GM18508 (cell line): ENCODE measurements around the gene ING1.
A peak's percentile ranks its signal among the peaks of the same experiment; 100 is the strongest.
"Not testable (repeated sequence)": the region's sequence is repeated elsewhere in the genome, so short reads cannot be mapped to it uniquely, and the experiment has no call there.

ENCODE experiments used
- ATAC-seq: cut with Tn5 transposase; IDR thresholded peaks from one replicate; pipeline ENCODE4 v1.9.1; 2021; ENCODE audit warnings: moderate number of reproducible peaks; ENCODE audit not compliant: insufficient read depth, unreplicated experiment

ING1 gene

GRCh38 chr13:110689711-110690110 is 23.8 kb upstream of the ING1 start:
- ATAC-seq, result no peak

- no peak for ATAC-seq
Observed at GRCh38 chr13:110690516-110690915, 23.0 kb upstream of the ING1 start.

GRCh38 chr13:110695774-110696173 is 17.7 kb upstream of the ING1 start:
- ATAC-seq, result not testable (repeated sequence)

GRCh38 chr13:110696776-110697175 is 16.7 kb upstream of the ING1 start:
- ATAC-seq, result no peak

GRCh38 chr13:110697842-110698241 is 15.7 kb upstream of the ING1 start:
- ATAC-seq, result no peak

GRCh38 chr13:110698689-110699088 is 14.8 kb upstream of the ING1 start:
- ATAC-seq, result no peak

GRCh38 chr13:110699148-110700145 is 14.1 kb upstream of the ING1 start:
- no peak for ATAC-seq

- ATAC-seq, result no peak
Observed at GRCh38 chr13:110700186-110700585, 13.3 kb upstream of the ING1 start.

- ATAC-seq, result no peak
Observed at GRCh38 chr13:110700641-110701040, 12.9 kb upstream of the ING1 start.

- ATAC-seq, result not testable (repeated sequence)
Observed at GRCh38 chr13:110701061-110701460, 12.4 kb upstream of the ING1 start.

- no peak for ATAC-seq
Observed at GRCh38 chr13:110702089-110702488, 11.4 kb upstream of the ING1 start.

GRCh38 chr13:110702591-110703526 is 10.6 kb upstream of the ING1 start:
- no peak for ATAC-seq

GRCh38 chr13:110705356-110705825 is 8.1 kb upstream of the ING1 start:
- no peak for ATAC-seq

- peak; percentile 84 for ATAC-seq
Observed at GRCh38 chr13:110705826-110706569, 7.5 kb upstream of the ING1 start, which contains the start of gene CARS2. TSS of gene CARS2 (minus strand) at chr13:110706116. CDS start at chr13:110706093, 23 bp downstream.

GRCh38 chr13:110706570-110707372 is 6.7 kb upstream of the ING1 start:
- no peak for ATAC-seq

GRCh38 chr13:110712081-110712848 is 1.2 kb upstream of the ING1 start:
- ATAC-seq, result no peak

- peak; percentile 49 for ATAC-seq
Observed at GRCh38 chr13:110712849-110713641, 455 bp upstream of the ING1 start.
